CD1c-positive myeloid dendritic cell (primary cell): ENCODE results near the gene A2ML1.
"Not testable (repeated sequence)": the region's sequence is repeated elsewhere in the genome, so short reads cannot be mapped to it uniquely, and the experiment has no call there.

ENCODE experiments used
- DNase-seq: peaks from one replicate; pipeline ENCODE4 v3.0.0-alpha.2; 2016; ENCODE audit errors: extremely low spot score

Gene A2ML1

GRCh38 chr12:8906266-8907180 lies 84.1 kb downstream of the A2ML1 start:
- no peak for DNase-seq

DNA sequence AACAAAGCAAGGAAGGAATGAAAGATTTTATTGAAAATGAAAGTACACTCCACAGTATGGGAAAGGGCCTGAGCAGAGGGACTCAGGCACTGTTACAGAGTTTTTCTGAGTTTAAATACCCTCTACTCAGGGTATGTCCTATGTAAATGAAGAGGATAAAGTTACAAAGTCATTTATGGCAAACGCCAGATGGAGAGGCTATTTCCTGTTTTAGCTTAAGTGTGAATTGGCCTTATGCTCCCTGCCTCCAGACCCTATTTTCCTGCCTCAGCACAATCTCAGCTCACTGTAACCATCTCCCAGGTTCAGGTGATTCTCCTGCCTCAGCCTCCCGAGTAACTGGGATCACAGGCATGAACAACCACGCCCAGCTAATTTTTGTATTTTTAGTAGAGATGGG lies 85.1 kb downstream of the A2ML1 start:
- DNase-seq, result no peak

DNA sequence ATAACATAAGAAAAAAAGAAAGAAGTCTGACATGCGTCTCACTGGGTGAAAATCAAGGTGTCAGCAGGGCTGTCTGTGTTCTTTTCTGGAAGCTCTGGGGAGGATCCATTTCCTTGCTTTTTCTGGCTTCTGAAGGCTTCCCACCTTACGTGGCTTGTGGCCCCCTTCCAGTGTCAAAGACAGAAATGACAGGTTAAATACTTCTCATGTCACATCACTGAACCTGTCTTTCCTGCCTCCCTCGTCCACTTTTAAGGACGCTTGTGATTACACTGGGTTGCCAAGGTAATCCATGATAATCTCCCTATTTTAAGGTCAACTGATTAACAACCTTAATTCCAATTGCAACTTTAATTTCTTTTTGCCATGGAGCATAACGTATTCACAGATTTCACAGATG lies 87.3 kb downstream of the A2ML1 start:
- no peak for DNase-seq

DNA sequence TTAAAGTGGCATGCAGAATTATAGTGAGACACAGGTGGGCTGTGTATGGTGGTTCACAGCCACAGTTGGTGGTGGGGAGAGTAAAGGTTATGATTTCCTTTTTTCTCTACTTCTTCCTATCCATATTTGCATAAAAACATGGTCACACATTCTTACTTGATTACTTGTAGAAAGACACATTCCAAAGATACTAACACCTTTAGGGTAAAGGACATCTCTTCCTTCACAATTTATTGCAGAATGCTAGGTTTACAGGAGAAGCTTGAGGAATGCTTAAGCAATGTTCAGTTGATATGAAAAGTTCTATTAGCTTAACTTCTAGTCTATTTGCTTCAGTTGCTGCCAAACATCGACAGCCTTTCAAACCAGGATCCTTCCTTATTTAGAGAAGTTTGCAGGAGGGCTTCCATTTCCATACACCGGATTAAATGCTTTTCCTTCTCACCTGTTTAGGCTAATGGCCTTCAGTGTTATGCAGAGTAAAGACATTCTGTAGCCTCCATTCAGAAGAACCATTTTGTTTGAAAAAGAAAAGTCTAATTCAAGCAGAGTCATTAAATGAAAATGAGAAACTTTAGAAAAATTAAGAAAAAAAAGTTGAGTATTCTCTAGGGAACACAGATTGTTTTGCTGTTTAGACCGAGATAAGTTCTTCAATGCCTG lies 89.3 kb downstream of the A2ML1 start:
- no peak for DNase-seq

DNA sequence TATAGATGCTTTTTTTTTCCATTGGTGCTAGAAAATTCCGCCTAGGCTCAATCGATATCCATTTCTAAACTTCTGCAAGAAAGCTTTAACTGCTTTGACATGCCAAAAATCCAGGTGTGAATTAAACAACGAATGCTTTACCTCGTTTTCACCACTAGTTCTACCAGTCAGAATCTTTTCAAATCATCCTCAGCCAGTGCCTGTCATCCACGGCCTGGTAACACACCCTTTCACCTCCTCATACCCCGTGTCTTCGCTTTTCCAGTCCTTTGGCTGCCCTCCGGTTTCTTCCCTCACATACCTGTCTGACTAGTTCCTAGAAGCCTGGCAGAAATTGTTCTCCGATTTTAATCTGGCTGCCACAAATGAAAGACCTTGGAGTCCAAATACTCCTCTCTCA lies 90.5 kb downstream of the A2ML1 start:
- DNase-seq, result no peak

DNA sequence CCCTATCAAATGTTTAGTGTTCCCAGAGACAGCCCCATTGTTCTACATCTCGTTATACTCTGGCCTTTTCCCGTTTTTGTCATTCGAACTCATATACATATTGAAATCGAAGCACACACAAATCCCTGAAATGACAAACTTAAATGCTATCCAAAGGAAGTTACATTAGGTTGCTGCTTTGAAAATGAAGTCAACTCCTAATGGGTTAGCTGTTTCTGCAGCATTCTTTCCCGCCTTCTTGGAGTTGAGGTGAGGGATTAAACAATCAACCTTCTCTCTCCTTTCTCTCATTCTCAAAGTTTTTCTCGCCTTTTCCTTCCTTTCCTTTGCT lies 91.2 kb downstream of the A2ML1 start:
- no peak for DNase-seq

DNA sequence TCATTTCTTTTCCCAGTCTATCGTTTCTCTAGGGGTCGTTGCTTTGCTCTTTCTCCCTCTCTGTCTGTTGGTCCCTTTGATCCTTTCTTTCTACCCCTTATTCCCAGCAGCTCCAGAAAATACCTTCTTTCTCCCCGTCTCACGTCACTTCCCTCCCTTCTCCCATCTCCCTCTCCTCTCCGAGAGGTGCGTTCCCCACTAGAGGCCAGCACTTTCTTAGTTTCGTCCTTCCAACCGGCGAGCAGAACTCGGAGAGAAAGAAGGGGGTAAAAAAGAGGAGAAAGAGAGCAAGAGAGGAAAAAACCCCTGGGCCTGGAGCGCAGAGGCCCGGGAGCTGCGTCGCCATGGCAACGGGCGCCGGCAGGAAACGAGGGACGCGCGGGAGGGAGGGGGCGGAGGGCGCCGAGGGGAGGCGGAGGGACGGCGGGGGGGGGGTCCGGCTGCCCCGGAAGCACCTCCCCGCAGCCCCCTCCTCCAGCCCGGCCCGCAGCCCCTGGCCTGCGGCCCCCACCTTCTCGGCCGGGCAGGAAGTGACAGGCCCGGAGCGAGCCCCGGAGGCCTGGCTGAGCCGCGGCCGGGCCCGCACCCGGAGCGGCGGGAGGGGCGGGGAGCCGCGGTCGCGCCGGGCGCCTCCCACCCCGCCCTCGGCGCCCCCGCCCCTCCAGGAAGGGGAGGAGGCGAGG lies 91.8 kb downstream of the A2ML1 start, which contains the start of gene PHC1:
PHC1 (plus strand) TSS at position 477 of the 683 bp plus-strand sequence. CDS start 3,169 bp downstream, outside the sequence.
- peak; percentile 78 for DNase-seq

GRCh38 chr12:8914716-8915526 lies 92.5 kb downstream of the A2ML1 start:
- peak; percentile 17 for DNase-seq

GRCh38 chr12:8916154-8916553 lies 93.7 kb downstream of the A2ML1 start:
- no peak for DNase-seq

DNA sequence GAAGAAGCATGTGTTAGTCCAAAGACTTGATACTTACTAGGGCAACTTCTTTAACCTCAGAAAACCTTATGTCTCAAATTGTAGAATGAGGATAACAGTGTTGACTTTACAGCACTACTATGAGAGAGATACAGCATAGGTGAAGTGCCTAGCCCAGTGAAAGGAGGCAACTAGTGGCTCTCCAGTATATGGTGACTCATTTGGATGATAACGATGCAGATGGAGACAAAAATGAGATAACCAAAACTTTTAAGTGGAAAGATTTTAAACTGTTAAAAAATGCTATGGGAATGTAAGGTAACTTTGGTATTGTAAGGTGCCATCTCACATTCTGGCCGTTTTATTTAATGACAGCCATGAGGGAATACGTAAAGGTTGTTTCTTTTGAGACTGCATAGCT lies 94.6 kb downstream of the A2ML1 start:
- no peak for DNase-seq

DNA sequence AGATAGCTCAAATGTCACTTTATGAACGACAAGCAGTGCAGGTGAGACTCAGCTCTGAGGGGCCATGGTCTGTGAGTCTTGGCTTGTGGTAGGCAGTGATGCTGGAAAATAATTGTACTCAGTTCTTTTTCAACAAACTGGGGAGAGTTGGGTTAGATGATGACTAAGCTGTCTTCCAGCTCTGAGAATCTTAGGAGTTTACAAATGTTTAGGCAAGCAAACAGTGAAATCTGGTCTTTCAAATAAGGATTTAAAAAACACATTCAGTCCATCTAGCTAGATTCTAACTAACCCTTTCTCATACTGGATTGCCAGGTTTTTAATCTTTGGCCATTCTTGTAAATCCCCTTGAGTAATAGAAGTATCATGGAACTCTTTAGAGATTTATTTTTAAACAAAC lies 95.3 kb downstream of the A2ML1 start:
- no peak for DNase-seq

GRCh38 chr12:8919643-8920042 lies 97.2 kb downstream of the A2ML1 start:
- not testable (repeated sequence) for DNase-seq

DNA sequence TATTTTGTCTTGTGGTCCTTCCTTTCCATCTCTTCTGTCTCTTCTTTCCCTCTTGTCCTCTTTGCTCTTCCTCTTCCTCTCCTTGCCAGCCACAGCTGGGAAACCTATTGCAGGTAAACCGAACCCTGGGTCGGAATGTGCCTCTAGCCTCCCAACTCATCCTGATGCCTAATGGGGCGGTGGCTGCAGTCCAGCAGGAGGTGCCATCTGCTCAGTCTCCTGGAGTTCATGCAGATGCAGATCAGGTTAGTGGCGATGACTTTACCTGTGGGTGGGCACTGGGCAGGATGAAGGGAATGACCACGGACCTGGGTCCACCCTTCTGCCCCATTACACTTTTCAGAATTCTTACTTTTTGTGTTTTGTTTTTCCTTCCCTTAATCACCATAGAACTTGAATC lies 100.1 kb downstream of the A2ML1 start:
- DNase-seq, result no peak
